ENCODE data around the gene USP15. TPM values are rescaled to one million over a fixed set of nuclear protein-coding genes. Genes with fewer than 3 reads are reported as not detected.

Gene USP15
- total and polyA plus RNA-seq, 2 of the 4 experiments (the other 2 are of a cell fraction), result 28.5 to 49.6 TPM

DNA sequence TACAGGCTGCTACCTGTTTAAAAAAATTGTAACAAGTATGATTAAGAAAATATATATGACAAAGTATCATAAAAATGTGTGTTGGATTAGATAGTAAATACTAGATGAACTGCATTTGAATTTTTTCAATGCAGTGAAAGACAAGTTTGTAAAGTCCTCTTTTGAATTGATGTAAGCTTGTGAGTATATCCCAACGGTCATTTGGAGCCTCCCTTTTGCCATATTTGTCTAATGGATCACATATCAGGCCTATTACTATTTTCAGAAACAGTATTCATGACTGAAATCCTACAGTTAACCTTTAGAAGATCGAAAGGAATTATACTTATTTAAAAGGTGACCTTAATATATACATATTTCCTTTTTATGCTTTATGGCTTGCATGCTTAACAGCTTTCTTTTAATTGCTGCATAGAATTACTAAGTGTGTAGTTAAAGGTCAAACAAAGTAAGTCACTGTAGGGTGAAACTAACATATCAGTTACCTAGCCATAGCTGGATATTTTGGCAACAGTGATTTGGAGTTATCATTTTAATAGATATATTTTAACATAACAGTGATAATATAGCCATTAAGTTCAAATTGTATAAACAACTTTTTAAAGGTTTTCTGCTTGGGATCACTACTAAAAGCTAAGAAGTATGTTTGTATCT lies 53.6 kb downstream of the USP15 start:
- ATAC-seq (ENCODE audit: low read depth), result no peak
- Histone ChIP-seq H3K14ac (replicated peaks; ENCODE audit: low read depth, low read length) (no peak overlapping the region), H3K4me2 (ENCODE audit: low read depth, low read length) (no peak overlapping the region), H3K9me3 (ENCODE audit: control insufficient read depth, insufficient read depth, low read length) (no peaks in the 10 kb centered on the region), H3K18ac (ENCODE audit: low read depth, low read length) (no peak overlapping the region), H3K27ac (ENCODE audit: insufficient read depth, low read length) (no peak overlapping the region), H2BK5ac (ENCODE audit: low read depth, low read length, poor library complexity, severe bottlenecking) (no peak overlapping the region), H3K4ac (ENCODE audit: low read depth, low read length) (no peak overlapping the region), H3K4me3 (ENCODE audit: insufficient read depth, low read depth, low read length) (no peak overlapping the region), H4K91ac (ENCODE audit: insufficient read depth, low read depth, low read length) (no peak overlapping the region), H2AK9ac (replicated peaks; ENCODE audit: low read depth, low read length, poor library complexity) (no peak overlapping the region), H2AFZ (replicated peaks; ENCODE audit: low read length, poor library complexity) (no peak overlapping the region), H4K20me1 (ENCODE audit: insufficient read depth, low read length) (no peaks in the 10 kb centered on the region), H2BK15ac (ENCODE audit: low read depth, low read length) (no peak overlapping the region), H3K9me1 (ENCODE audit: insufficient read depth, low read length) (no peaks in the 10 kb centered on the region), H3K9ac (ENCODE audit: low read depth, low read length) (no peak overlapping the region), H2BK20ac (ENCODE audit: low read depth, low read length) (no peak overlapping the region), H3K27me3 (ENCODE audit: control insufficient read depth, insufficient read depth, low read length) (no peaks in the 10 kb centered on the region), H4K5ac (ENCODE audit: low read depth, low read length) (no peak overlapping the region), H3K23ac (ENCODE audit: low read depth, low read length) (no peak overlapping the region), H3K4me1 (ENCODE audit: control insufficient read depth, insufficient read depth, low read length) (no peaks in the 10 kb centered on the region), H3K79me1 (ENCODE audit: low read depth in 1 of 2, low read length in 2 of 2) (peaks cover 4 to 12% of the 10 kb centered on the region in 2 experiments; a peak in 3 of 4 replicates), H4K8ac (ENCODE audit: low read depth in 2 of 2, low read length in 2 of 2) (no peak overlapping the region), H2BK120ac (ENCODE audit: low read depth, low read length) (no peak overlapping the region), H2AK5ac (ENCODE audit: low read depth, low read length) (no peak overlapping the region), H3K36me3 (ENCODE audit: control insufficient read depth, insufficient read depth, low read length) (no peaks in the 10 kb centered on the region; the same call in 1 of the 2 replicates), H3K56ac (ENCODE audit: extremely low read depth, insufficient read depth, low read length) (no peak overlapping the region)
- no TSS peak for BruUV-seq (replicated peaks)
- WGBS, 2 experiments (ENCODE audit: extremely low coverage in 2 of 2, insufficient read length in 1 of 2), result no CpG with 5 or more reads among the region's 2 CpGs
- intact Hi-C loops (cut with micrococcal nuclease) (loop anchor here (5.0 kb wide), 1 partner anchor 37 kb away; no protein-coding TSS in a partner anchor), dilution Hi-C loops (cut with HindIII; ENCODE audit: low sequenced_read_pairs, unreplicated experiment) (no loop called here), in situ Hi-C loops (cut with MboI; ENCODE audit: low sequenced_read_pairs) (no loop called here)
- TF ChIP-seq RCOR1 (IDR thresholded peaks at IDR 0.05; ENCODE audit: insufficient replicate concordance, low read length) (no peak), MAFK (IDR thresholded peaks at IDR 0.05; ENCODE audit: low read depth, low read length) (no peak), POLR2A (IDR thresholded peaks at IDR 0.05; ENCODE audit: low read depth, low read length) (no peak), SMC3 (IDR thresholded peaks at IDR 0.05; ENCODE audit: low read depth, low read length) (no peak), NFE2L2 (IDR thresholded peaks at IDR 0.05; ENCODE audit: low read depth, low read length) (no peak), CHD1 (IDR thresholded peaks at IDR 0.05; ENCODE audit: low read depth, low read length) (no peak), CEBPB (IDR thresholded peaks at IDR 0.05; ENCODE audit: low read depth, low read length) (no peak), FOS (IDR thresholded peaks at IDR 0.05; ENCODE audit: low read depth, low read length) (no peak), RFX5 (IDR thresholded peaks at IDR 0.05; ENCODE audit: low read depth, low read length) (no peak), MAZ (IDR thresholded peaks at IDR 0.05; ENCODE audit: borderline replicate concordance, low read depth, low read length) (no peak), BHLHE40 (IDR thresholded peaks at IDR 0.05; ENCODE audit: low read depth, low read length) (no peak), RAD21 (IDR thresholded peaks at IDR 0.05; ENCODE audit: low read length) (no peak)
- TF ChIP-seq, protein P1, sequence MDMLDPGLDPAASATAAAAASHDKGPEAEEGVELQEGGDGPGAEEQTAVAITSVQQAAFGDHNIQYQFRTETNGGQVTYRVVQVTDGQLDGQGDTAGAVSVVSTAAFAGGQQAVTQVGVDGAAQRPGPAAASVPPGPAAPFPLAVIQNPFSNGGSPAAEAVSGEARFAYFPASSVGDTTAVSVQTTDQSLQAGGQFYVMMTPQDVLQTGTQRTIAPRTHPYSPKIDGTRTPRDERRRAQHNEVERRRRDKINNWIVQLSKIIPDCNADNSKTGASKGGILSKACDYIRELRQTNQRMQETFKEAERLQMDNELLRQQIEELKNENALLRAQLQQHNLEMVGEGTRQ (IDR thresholded peaks at IDR 0.05; ENCODE audit: low read depth, low read length), result no peak
- TF ChIP-seq, protein P2, sequence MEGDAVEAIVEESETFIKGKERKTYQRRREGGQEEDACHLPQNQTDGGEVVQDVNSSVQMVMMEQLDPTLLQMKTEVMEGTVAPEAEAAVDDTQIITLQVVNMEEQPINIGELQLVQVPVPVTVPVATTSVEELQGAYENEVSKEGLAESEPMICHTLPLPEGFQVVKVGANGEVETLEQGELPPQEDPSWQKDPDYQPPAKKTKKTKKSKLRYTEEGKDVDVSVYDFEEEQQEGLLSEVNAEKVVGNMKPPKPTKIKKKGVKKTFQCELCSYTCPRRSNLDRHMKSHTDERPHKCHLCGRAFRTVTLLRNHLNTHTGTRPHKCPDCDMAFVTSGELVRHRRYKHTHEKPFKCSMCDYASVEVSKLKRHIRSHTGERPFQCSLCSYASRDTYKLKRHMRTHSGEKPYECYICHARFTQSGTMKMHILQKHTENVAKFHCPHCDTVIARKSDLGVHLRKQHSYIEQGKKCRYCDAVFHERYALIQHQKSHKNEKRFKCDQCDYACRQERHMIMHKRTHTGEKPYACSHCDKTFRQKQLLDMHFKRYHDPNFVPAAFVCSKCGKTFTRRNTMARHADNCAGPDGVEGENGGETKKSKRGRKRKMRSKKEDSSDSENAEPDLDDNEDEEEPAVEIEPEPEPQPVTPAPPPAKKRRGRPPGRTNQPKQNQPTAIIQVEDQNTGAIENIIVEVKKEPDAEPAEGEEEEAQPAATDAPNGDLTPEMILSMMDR (conservative IDR thresholded peaks at IDR 0.05; ENCODE audit: low read depth, low read length), result no peak
- TF ChIP-seq, protein P3, sequence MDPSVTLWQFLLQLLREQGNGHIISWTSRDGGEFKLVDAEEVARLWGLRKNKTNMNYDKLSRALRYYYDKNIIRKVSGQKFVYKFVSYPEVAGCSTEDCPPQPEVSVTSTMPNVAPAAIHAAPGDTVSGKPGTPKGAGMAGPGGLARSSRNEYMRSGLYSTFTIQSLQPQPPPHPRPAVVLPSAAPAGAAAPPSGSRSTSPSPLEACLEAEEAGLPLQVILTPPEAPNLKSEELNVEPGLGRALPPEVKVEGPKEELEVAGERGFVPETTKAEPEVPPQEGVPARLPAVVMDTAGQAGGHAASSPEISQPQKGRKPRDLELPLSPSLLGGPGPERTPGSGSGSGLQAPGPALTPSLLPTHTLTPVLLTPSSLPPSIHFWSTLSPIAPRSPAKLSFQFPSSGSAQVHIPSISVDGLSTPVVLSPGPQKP (IDR thresholded peaks at IDR 0.05; ENCODE audit: borderline replicate concordance, low read depth, low read length), result no peak
- ChIA-PET POLR2A (ENCODE audit: unreplicated experiment) (no interaction called here), CTCF (no interaction called here)
- DNase-seq, result no peak

All from IMR-90 (cell line).